ENCODE data around the gene ZBTB18.

- TF ChIP-seq POLR2A (IDR thresholded peaks at IDR 0.05; ENCODE audit: low read length) (no peak), GATA1 (IDR thresholded peaks at IDR 0.05; ENCODE audit: low read depth, low read length) (no peak)
Observed at GRCh38 chr1:244028701-244029100, 22.4 kb upstream of the ZBTB18 start.
